ENCODE results near the gene IGFL1.

DNA sequence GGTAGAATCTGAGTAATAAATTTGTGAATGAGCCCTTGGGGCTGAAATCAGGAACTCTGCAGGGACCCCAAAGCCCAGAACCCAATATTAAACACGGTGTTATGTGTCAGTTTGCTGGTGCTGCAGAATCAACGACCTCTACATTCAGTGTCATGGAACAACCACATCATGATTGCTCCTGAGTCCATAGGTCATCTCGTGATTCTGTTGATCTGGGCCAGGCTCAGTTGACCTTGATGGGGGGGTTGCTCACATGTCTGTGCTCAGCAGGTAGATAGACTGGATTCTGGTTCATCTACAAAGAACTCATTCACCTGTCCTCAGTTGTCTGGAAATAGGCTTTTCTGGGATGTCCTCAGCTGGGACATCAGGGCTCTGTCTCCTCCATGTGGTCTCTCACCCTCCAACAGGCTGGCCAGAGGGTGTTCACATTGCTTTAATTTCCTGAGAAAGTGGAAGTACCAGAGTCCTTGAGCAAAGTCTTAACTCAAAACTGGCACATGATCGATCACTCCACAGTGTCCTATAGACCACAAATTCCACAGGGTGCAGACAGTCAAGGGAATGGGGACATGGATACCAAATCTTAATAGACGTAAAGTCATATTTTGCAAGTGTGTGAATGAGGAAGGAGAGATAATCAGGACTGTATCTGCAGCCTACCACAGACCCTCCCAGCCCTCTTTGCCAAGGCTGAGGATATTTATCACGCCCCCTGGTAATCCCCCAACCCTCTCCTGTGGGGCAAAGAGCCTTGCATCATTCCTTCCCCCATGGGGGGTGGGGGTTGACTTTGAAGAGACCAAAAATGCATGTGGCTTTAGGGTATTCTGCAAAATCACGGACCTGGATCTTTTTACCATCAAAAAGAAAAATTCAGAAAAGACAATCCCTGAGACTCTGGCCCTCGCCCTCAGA is 39.3 kb upstream of the IGFL1 start:
- TF ChIP-seq MAZ (IDR thresholded peaks at IDR 0.05; ENCODE audit: borderline replicate concordance, low read depth, low read length): no peak
- TF ChIP-seq CTCF (conservative IDR thresholded peaks at IDR 0.05; ENCODE audit: low read depth, low read length): no peak
- TF ChIP-seq POLR2A (IDR thresholded peaks at IDR 0.05; ENCODE audit: low read depth, low read length): no peak
- no peak for TF ChIP-seq MAFK (IDR thresholded peaks at IDR 0.05; ENCODE audit: low read depth, low read length)
- no peak for TF ChIP-seq RAD21 (IDR thresholded peaks at IDR 0.05; ENCODE audit: low read length)
- no peak for TF ChIP-seq MXI1 (IDR thresholded peaks at IDR 0.05; ENCODE audit: borderline replicate concordance, low read depth, low read length)
- TF ChIP-seq RFX5 (IDR thresholded peaks at IDR 0.05; ENCODE audit: low read depth, low read length): no peak
- TF ChIP-seq NFE2L2 (IDR thresholded peaks at IDR 0.05; ENCODE audit: low read depth, low read length): no peak
- no peak for TF ChIP-seq CEBPB (IDR thresholded peaks at IDR 0.05; ENCODE audit: low read depth, low read length)
- TF ChIP-seq FOS (IDR thresholded peaks at IDR 0.05; ENCODE audit: low read depth, low read length): no peak
- no peak for TF ChIP-seq BHLHE40 (IDR thresholded peaks at IDR 0.05; ENCODE audit: low read depth, low read length)
- TF ChIP-seq, protein P1, sequence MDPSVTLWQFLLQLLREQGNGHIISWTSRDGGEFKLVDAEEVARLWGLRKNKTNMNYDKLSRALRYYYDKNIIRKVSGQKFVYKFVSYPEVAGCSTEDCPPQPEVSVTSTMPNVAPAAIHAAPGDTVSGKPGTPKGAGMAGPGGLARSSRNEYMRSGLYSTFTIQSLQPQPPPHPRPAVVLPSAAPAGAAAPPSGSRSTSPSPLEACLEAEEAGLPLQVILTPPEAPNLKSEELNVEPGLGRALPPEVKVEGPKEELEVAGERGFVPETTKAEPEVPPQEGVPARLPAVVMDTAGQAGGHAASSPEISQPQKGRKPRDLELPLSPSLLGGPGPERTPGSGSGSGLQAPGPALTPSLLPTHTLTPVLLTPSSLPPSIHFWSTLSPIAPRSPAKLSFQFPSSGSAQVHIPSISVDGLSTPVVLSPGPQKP (IDR thresholded peaks at IDR 0.05; ENCODE audit: borderline replicate concordance, low read depth, low read length): no peak
- TF ChIP-seq, protein P2, sequence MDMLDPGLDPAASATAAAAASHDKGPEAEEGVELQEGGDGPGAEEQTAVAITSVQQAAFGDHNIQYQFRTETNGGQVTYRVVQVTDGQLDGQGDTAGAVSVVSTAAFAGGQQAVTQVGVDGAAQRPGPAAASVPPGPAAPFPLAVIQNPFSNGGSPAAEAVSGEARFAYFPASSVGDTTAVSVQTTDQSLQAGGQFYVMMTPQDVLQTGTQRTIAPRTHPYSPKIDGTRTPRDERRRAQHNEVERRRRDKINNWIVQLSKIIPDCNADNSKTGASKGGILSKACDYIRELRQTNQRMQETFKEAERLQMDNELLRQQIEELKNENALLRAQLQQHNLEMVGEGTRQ (IDR thresholded peaks at IDR 0.05; ENCODE audit: low read depth, low read length): no peak
- no peak for TF ChIP-seq RCOR1 (IDR thresholded peaks at IDR 0.05; ENCODE audit: insufficient replicate concordance, low read length)
